Left lung (tissue), 10 donors: ENCODE measurements around the gene SUPT6H. TPM values are rescaled to one million over a fixed set of nuclear protein-coding genes. Genes with fewer than 3 reads are reported as not detected.

Experiments used
- ATAC-seq: fragments of 200-7000 bp; cut with Tn5 transposase; one replicate; pipeline ENCODE4 v1.9.1; 2020; ENCODE audit warnings: moderate library complexity
- DNase-seq, 4 donors: peaks; one replicate each; pipeline ENCODE4 v3.0.0-alpha.2; 2013 to 2020
- H3K27ac ChIP-seq, 2 donors: fragments of 200-600 bp; sonication (generic) in 1 of 2; one replicate each; pipeline versions ENCODE4 v1.5.0 to v1.8.0; 2020 to 2021
- H3K27me3 ChIP-seq, 2 donors: fragments of 200-600 bp; sonication (generic) in 1 of 2; one replicate each; pipeline versions ENCODE4 v1.5.0 to v1.8.0; 2020 to 2021
- H3K36me3 ChIP-seq, 2 donors: fragments of 200-600 bp; sonication (generic) in 1 of 2; one replicate each; pipeline versions ENCODE4 v1.5.0 to v1.8.0; 2020 to 2021
- H3K4me1 ChIP-seq, 2 donors: fragments of 200-600 bp; one replicate each; pipeline ENCODE4 v1.8.0; 2021
- H3K4me3 ChIP-seq, 2 donors: fragments of 200-600 bp; sonication (generic) in 1 of 2; one replicate each; pipeline versions ENCODE4 v1.5.0 to v1.8.0; 2020 to 2021; ENCODE audit warnings: mild to moderate bottlenecking in 1 of 2
- H3K9me3 ChIP-seq, 2 donors: fragments of 200-600 bp; sonication (generic) in 1 of 2; one replicate each; pipeline versions ENCODE4 v1.5.0 to v1.8.0; 2020 to 2021
- intact Hi-C, 2 donors: fragments of 100-400 bp; cut with DNase I; formaldehyde crosslinking; loops; one replicate each; pipeline versions ENCODE4 v1.11.2 to v1.14.2; 2022
- polyA plus RNA-seq, 6 donors: library from polyadenylated mRNA; unstranded; fragments of 120-200 nt; gene quantifications; one replicate each; pipeline ENCODE4 v1.2.1, GENCODE V29; 2013; ENCODE audit not compliant: insufficient read length in 6 of 6
- total RNA-seq, 2 donors: library from RNA; stranded (reverse); fragmentation: NEBNext Ultra II Directional; extraction: Animal tissue kit (Norgen Biotek cat#: 25700); gene quantifications; one replicate each; pipeline ENCODE4 v1.2.1, GENCODE V29; 2021
- TF ChIP-seq, protein P1 (sequence below), 2 donors: fragments of 200-600 bp; sonication (generic) in 1 of 2; IDR thresholded peaks; one replicate each; pipeline versions ENCODE4 v1.5.0 to v1.8.0; 2021; ENCODE audit warnings: antibody characterized with exemption in 2 of 2
- donor health status: DM: no; HTN: yes; CAD: no.
- donor health status: DM: no; HTN: no; CAD: no.

The SUPT6H gene
- total and polyA plus RNA-seq, 8 donors, result 55.1 to 76.1 (median 72.9) TPM

DNA sequence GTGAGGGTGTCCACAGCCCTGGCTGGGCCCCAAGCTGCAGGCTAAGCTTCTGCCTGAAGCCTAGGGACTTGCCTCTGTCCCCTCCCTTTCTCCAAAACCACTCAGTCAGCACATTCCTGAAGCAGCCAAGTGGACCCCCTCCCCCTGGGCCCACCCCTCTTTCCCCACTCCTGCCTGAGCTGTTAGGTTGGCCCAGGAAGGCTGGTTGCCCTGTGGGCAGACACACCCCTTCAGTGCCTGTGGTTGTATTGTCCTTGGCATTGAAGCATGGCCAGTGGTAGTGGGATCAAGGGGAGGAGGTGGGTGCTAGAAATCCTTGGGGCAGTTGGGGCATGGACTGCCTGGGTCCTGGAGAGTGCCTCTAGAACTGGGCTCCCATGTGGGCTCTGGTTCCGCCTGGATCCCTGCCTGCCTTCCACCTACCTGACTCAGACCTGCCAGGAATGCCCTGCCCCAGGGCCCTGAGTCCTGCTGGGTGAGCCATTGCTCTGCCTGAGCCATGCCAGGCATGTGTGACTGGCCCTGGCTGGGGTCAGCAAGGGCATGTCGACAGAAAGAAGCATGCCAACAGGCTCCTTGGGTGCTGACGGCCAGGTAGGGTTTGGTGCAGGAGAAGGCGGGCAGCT is 83.9 kb downstream of the SUPT6H start:
- peaks cover 40 to 84% of the 10 kb centered on the region in 2 donors for H3K4me1 ChIP-seq
- TF ChIP-seq, protein P1, sequence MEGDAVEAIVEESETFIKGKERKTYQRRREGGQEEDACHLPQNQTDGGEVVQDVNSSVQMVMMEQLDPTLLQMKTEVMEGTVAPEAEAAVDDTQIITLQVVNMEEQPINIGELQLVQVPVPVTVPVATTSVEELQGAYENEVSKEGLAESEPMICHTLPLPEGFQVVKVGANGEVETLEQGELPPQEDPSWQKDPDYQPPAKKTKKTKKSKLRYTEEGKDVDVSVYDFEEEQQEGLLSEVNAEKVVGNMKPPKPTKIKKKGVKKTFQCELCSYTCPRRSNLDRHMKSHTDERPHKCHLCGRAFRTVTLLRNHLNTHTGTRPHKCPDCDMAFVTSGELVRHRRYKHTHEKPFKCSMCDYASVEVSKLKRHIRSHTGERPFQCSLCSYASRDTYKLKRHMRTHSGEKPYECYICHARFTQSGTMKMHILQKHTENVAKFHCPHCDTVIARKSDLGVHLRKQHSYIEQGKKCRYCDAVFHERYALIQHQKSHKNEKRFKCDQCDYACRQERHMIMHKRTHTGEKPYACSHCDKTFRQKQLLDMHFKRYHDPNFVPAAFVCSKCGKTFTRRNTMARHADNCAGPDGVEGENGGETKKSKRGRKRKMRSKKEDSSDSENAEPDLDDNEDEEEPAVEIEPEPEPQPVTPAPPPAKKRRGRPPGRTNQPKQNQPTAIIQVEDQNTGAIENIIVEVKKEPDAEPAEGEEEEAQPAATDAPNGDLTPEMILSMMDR (IDR thresholded peaks at IDR 0.05), result no peak
- H3K4me3 ChIP-seq, result peak overlapping the region; percentile 69 to 73
- intact Hi-C loops, result no loop called here
- ATAC-seq (peak; percentile 5), DNase-seq (peak in 3 of 4 donors; percentile 60 to 84 (median 84))
- peak overlapping the region; percentile 89 to 94 for H3K27ac ChIP-seq
- peaks cover 0 to 29% of the 10 kb centered on the region in 2 donors for H3K36me3 ChIP-seq
- H3K27me3 ChIP-seq, result peaks cover 0 to 22% of the 10 kb centered on the region in 2 donors
- H3K9me3 ChIP-seq, result no peaks in the 10 kb centered on the region

DNA sequence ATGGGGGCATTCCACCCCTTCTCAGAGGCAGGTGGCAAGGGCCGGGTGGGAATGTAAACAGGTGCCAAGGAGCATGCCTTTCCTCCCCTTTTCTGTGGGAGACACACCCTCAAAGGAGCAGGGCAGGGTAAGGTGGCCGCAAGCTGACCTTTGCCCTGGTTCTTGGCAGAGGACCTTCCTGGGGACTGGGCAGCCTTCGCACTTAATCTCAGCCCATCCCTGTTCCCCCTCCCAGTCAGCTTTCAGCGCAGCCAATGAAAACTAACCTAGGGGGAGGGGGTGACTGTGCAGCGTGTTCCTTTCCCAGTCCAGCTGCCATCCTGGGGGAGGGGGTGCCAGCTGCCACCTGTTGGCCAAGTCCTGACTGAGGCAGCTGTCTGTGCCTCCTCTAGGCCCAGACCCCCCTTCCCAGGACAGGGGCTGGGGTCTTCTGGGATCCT is 84.6 kb downstream of the SUPT6H start:
- Histone ChIP-seq H3K4me3 (peak overlapping the region; percentile 69 to 73), H3K27ac (peak overlapping the region; percentile 89 to 94), H3K27me3 (peaks cover 0 to 22% of the 10 kb centered on the region in 2 donors), H3K4me1 (peaks cover 40 to 78% of the 10 kb centered on the region in 2 donors), H3K36me3 (peaks cover 0 to 36% of the 10 kb centered on the region in 2 donors), H3K9me3 (no peaks in the 10 kb centered on the region)
- intact Hi-C loops, result no loop called here
- TF ChIP-seq, protein P1 (IDR thresholded peaks at IDR 0.05), result no peak
- DNase-seq (peak in 2 of 4 donors; percentile 80 to 81), ATAC-seq (peak; percentile 39)

DNA sequence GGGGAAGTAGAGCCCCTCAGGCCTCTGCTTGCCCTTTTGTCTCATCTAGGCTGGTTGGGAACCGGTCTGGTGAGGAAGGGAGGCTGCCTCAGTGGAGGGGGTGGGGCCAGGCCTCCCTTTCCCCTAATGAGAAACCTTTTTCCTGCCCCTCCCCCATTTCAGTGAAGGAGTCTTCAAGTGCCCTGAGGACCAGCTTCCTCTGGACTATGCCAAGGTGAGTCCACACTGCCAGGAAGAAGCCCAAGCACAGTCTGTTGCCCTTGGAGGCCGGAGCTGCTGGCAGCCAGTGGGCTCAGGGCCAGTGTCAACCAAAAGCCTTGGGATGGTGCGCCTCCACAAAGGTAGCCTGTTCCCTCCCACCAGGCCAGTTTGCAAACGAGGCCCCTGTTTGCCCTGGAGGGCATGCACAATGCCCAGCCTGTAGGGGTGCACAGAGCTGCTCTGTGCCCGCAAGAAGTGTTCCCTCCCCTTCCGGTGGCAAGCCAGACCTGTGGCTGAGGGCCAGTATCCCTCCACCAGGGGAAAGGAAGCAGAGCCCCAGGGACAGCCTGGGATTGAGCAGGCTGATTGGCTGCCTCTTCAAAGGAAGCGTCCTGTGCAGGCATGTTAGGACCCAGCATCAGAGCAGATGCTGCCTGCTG is 85.2 kb downstream of the SUPT6H start:
- ATAC-seq, result peak; percentile 22
- peak overlapping the region; percentile 59 to 94 for H3K27ac ChIP-seq
- H3K27me3 ChIP-seq, result peaks cover 0 to 22% of the 10 kb centered on the region in 2 donors
- TF ChIP-seq, protein P1 (IDR thresholded peaks at IDR 0.05), result no peak
- no peaks in the 10 kb centered on the region for H3K9me3 ChIP-seq
- H3K36me3 ChIP-seq, result peaks cover 0 to 38% of the 10 kb centered on the region in 2 donors
- H3K4me3 ChIP-seq, result peak overlapping the region in 1 of 2 donors; percentile 69
- H3K4me1 ChIP-seq, result peaks cover 40 to 75% of the 10 kb centered on the region in 2 donors
- DNase-seq, result peak; percentile 56 to 86 (median 82)
- intact Hi-C loops, result no loop called here

DNA sequence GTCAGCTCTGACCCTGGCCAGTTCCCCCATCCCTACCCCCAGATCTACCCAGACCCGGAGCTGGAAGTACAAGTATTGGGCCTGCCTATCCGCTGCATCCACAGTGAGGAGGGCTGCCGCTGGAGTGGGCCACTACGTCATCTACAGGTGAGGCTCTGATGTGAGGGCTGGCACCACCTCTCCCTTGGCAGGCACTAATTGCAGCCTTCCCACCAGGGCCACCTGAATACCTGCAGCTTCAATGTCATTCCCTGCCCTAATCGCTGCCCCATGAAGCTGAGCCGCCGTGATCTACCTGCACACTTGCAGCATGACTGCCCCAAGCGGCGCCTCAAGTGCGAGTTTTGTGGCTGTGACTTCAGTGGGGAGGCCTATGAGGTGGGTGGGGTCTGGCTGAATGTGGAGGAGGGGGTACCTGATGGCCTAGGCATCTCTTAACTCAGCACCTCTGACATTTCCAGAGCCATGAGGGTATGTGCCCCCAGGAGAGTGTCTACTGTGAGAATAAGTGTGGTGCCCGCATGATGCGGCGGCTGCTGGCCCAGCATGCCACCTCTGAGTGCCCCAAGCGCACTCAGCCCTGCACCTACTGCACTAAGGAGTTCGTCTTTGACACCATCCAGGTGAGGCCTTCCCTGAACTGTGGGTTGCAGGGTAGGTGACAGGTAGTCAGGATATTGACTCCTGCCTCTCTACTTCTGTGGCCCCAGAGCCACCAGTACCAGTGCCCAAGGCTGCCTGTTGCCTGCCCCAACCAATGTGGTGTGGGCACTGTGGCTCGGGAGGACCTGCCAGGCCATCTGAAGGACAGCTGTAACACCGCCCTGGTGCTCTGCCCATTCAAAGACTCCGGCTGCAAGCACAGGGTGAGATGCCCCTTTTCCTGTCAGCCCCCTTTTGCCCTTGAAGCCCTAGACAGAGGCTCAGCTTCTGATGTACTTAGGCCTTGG is 86.1 kb downstream of the SUPT6H start:
- H3K9me3 ChIP-seq, result no peaks in the 10 kb centered on the region
- TF ChIP-seq, protein P1 (IDR thresholded peaks at IDR 0.05), result no peak
- ATAC-seq, result no peak
- DNase-seq, result peak in 1 of 4 donors; percentile 30
- intact Hi-C loops, result no loop called here
- H3K27me3 ChIP-seq, result peaks cover 0 to 22% of the 10 kb centered on the region in 2 donors
- H3K36me3 ChIP-seq, result peaks cover 0 to 38% of the 10 kb centered on the region in 2 donors
- peak overlapping the region; percentile 46 to 58 for H3K27ac ChIP-seq
- no peak overlapping the region for H3K4me3 ChIP-seq
- H3K4me1 ChIP-seq, result peaks cover 40 to 68% of the 10 kb centered on the region in 2 donors
